Putamen (tissue), 1 donor: ENCODE data around the gene DAPL1.

Experiments
- DNase-seq: peaks from one replicate; pipeline ENCODE4 v3.0.0-alpha.2; 2016; ENCODE audit warnings: low spot score

DAPL1 gene

DNA sequence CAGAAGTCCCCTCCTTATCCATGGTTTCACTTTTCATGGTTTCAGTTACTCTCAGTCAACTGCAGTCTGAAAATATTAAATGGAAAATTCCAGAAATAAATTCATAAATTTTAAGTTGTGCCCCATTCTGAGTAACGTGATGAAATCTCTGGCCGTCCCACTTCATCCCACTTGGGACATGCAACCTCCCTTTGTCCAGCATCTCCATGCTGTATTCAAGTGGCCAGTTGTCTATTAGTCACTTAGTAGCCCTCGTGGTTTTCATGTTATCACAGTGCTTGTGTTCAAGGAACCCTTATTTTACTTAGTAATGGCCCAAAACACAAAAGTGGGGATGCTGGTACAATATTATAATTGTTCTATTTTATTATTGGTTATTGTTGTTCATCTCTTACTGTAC is 18.0 kb upstream of the DAPL1 start:
- DNase-seq: no peak

DNA sequence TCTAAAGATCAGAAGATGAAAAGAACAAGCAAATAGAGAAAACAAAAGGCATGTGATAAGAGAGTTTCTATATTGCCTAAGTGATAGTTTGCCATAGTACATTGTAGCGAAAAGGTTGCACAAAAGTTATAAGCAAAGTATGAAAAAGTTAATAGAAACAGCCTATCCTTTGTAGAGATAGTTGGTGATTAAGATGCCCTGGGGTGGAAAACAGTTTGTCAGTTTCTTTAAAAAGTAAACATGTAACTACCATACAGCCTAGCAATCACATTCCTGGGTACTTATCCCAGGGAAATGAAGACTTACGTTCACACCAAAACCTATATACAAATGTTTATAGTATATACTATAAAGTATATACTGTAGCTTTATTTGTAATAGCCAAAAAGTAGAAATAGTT is 16.9 kb upstream of the DAPL1 start:
- DNase-seq: no peak

DNA sequence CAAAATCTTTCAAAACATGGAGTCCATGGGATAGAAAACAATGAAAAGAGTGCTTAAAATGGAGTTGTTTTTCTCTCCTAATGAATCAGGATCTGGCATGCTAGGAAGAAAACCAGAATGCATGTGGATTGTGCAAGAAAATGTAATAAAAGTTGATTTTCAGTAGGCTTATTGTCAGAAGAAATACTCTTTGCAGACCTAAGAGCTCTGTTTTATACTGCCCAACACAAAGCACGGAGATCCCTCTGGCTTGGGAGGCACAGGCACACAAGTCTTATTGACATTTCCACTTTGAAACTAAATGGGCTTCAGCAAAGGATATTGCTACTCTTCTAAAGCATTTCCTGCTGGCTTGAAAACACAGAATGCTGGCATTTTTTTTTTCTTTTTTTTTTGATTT is 15.5 kb upstream of the DAPL1 start:
- DNase-seq: no peak

DNA sequence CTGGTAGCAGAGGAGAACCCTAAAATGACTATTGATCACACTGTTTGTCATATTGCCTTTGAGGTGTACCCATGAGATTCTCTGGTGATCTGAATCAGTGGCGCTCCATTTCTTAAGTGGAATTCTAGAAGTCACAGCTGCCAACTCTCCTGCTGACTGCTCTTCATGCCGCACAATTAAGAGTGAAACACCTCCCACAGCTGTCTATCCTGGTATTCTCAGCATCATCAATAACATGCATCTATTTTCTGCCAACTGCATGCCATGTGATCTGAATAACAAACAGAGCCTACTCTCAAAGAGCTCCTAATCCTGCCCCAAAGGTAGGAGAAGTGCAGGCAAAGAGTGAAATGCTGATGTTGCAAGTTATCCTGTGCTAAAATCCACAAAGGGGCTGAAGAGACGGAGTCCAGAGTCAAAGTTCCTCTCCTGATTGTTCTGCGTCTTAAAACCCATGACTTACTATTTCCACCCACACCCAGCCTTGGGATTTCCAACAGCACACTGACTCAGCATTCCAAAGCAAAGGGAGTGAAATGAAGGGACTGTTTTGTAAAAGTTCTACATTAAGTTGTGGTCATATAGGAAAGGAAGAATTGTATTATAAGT is 13.7 kb upstream of the DAPL1 start:
- peak; percentile 21 for DNase-seq

DNA sequence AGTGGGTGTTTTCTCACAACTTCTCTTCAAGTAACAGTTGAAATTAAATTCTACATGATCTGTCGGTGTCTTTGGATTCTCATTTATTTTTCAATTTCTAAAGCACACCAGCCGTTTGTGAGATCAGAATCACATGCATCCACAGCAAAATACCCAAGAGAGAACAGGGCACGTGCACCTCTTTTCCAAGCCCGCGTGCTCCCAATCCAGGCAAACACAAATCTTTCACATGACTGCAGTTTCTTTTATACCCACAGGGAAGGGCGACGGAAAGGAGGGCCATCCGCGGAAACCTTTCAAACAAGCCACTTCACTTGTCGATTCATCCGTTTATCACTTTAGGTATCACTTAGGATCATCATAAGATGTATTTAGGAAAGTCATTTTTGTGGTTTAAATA is 13.0 kb upstream of the DAPL1 start:
- DNase-seq: no peak

DNA sequence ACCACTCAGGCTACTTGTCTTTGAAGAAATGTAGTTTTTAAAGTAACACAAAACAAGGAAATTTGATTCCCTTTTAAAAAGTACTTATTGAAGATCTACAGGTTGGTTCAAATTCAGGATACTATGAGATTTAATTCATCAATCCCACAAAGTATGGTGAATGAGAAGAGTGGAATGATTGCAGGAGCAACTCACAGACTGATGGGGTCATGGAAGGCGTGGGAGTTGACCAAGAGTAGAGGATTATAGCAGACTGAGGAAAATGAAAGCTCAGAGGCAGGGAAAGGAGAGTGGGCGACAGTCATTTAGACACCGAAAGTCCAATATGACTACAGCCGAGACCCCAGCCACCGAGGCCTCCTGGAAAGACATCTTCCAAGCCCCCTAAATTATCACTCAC is 12.5 kb upstream of the DAPL1 start:
- DNase-seq: no peak

DNA sequence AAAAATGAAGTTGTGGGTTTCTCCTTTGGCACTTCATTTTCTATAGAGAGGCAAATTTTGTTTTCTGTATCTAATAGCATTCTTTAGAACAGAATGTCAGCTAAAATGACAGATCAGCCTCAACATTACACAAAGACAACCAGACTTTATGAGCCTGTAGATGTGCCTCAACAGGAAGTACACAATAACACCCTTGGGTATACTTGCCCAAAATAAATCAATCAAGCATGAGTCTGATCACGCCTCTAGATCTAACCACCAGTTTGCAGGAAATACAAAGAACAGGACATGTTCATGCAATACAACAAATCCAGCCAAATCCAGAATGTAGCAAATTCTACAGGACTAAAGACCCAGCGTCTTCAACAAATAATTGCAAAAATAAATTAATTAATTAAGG is 11.2 kb upstream of the DAPL1 start:
- no peak for DNase-seq

DNA sequence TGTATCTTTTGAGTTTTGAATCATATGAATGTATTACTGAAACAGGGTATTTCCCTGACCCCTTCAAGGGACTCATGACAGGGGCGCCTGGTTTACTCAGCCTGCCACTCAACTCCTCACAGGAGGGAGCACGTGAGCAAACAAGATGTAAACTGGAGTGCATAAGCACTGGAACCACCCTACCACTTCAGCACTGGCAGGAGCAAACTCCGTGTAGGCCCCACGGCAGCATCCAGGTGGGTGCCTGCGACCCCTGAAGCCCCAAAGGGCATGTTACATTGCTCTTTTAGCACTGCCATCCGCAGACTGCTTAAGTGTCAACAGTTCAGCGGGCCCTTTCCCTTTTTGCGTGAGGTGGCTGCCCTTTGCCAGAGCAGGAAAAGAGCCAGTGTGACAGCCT is 8.2 kb upstream of the DAPL1 start:
- no peak for DNase-seq

DNA sequence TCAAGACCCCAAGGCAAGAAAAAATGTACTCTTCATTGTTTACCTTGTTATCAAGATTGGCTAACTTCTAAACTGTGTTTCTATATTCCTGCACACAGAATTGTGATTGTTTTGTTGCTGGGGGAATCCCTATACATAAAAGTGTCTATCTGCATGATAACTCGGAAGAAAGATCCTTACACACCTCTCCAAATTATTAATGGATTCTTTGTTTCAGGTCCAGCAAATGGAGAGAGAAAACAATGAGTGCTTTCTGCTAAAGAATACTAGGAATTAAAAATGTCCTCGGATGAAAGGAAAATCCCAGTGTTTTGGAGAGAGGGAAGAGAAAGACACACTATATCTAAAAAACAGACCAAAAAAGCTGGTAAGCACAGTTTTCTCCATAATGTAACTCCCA is 6.2 kb upstream of the DAPL1 start:
- no peak for DNase-seq

DNA sequence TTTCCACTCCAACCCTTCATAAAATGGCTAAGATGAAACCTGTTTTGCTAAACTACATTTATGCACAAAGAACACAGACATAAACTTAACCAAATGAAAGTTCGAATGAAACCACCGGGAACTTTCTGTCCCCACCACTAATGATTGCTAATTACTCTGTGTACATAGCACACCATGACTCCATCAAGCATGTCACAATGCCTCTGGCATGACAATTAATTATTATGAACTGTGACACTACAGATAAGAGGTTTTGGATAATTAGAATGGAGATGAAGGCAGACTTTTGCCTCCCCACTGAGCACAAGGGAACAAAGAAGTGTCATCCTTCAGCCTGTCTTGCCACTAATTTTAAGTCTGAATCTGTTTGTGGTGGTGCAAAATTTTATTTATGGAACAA is 1.5 kb downstream of the DAPL1 start:
- DNase-seq: no peak

DNA sequence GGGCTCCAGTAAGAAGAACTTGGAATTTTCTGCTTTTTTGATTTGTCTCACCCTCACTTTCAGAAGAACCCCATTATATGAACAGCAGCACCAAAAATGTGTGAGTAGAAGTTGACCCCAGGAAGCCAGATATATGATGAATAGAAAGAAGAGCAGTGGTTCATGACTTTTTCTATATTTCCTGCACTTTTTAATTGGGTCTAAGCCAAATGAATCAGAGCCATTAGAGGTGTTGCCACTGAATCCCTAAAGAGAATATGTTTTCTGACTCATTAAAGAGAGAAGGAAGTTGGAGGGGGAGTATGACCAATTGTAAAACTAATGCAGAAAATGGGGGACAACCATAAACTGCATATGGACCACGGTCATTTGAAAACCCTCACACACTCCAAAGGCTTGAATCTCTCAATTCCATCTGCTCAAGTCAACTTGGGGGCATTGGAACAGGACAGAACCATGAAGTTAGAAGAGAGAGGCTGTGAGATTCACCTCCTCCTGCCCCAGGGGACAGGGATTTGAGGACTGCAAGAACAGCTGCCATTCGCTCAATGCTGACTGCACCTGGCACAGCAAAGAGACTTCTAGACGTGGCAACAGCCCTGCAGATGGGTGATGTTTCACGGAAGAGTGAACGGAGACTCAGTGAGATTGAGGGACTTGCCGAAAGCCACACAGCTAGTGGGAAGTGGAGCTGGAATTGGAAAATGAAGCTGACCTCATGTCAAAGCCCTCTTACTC is 3.0 kb downstream of the DAPL1 start:
- no peak for DNase-seq

DNA sequence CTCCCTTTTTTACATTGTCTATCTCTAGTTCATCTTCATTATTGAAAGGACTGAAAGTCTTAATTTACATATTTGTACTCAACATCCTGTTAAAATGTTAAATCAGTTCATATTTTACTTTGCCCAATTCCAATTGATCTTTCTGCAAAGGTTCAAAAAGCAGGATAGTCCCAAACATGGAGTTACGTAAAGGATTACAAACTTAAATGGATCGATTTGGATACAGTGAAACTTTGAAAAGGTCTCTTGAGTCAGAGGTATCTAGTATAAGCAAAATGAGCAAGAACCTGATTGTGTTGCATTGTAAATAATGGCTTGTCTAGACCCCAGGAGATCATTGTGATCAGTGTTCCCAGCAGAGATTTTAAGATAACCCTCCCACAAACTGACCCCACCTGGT is 4.1 kb downstream of the DAPL1 start:
- no peak for DNase-seq

DNA sequence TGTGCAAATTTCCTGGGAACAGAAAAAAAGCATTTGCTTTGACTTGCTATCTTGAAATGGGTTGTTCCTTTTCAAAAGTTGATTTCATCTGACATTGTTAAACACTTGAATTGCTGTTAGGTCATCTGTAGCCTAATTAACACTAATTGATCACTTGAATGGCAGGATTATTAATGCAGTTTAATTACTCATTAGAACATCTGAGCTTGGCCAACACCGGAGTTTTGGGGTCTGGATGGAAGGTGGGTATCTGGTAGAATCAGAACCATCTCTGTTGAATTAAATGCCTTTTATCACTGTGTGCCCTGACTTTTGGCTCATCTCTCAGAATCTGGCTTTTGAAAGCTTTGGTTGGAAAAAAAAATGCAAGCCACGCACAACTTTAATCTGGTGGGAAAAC is 8.4 kb downstream of the DAPL1 start:
- DNase-seq: no peak

DNA sequence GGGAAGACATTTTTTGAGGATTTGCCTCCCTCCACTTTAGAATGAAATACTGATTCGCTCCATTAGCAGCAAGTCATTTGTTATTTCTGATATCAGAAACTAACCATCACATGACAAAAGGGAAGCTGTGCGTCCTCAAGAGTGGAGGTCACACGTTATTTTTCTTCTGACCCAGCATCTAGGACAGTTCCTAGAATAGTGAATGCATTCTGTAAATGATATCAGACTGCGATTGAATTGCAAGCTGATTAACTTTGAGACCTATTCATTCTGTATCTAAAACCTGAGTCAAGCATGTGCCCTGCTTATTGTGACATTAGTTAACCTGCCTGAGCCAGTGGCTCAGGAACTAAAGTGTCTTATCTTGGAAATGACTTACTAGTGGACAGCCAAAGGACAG is 10.1 kb downstream of the DAPL1 start:
- DNase-seq: no peak

DNA sequence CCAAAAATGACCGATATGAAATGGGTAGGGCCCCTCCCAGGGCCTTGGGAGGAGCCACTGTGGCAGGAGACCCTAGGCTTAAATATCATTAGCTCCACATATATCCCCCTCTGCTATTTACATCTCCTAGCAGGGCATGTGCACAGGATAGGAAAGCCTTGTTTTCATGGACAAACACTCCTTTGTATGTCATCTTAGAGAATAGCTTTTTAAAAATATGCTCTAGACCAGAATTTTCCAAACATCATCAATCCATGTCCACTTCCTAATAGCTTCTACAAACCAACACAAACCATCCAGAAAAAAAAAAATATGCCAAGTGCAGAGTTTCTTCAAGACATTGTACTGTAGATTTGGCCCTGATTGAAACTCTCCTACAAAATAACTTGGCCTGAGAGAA is 10.8 kb downstream of the DAPL1 start:
- no peak for DNase-seq

DNA sequence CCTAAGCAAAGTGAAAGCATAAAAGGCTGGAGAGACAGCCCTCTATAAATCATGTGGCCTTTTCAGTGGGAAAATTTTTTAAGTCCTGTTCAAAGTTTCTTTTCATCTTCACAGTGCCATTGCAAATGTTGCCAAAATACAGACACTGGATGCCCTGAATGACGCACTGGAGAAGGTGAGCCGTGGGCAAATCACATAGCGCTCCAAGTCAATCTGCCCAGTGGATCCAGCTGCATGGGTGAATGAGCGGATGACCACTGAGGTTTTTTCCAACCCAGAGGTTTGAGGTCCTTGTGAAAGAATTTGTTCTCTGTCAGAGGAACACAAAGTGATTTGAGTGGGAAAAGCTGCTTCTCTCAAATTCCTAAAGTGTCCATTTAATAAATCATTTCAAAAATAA is 11.8 kb downstream of the DAPL1 start:
- no peak for DNase-seq

DNA sequence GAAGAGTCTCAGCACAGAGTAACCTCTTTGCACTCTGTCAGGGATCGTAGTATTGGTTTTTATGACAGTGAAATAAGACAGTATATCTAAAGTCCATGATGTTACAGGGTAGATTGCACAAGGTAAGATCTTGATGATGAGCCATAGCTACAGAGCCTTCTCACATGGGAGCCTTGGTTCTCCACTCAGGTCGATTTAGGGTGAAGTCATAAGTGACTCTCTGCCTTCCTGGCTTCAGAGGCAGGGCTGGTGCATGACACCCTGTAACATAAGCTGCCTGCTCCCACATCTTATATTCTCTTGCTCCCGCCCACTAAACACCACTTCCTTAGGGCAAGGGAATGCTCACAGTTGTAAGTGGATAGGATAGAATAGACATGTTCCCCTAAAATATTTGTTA is 13.3 kb downstream of the DAPL1 start:
- no peak for DNase-seq

DNA sequence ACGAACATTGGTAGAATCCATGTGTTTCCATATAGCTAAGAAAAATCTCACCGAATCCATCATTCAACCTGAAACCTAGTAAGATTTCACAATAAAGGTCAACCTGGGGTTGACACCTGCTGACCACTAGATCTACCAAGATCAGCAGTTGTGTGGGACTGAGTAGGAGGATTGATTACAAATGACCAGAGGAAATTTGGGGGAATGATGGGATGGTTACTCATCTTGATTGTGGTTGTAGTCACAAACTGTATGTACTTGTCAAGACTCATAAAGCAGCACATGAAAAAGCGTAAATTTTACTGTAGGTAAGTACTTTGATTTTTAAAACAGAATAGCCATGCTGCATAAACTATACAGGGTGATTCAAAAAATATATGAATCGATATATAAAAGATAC is 14.7 kb downstream of the DAPL1 start:
- DNase-seq: no peak

DNA sequence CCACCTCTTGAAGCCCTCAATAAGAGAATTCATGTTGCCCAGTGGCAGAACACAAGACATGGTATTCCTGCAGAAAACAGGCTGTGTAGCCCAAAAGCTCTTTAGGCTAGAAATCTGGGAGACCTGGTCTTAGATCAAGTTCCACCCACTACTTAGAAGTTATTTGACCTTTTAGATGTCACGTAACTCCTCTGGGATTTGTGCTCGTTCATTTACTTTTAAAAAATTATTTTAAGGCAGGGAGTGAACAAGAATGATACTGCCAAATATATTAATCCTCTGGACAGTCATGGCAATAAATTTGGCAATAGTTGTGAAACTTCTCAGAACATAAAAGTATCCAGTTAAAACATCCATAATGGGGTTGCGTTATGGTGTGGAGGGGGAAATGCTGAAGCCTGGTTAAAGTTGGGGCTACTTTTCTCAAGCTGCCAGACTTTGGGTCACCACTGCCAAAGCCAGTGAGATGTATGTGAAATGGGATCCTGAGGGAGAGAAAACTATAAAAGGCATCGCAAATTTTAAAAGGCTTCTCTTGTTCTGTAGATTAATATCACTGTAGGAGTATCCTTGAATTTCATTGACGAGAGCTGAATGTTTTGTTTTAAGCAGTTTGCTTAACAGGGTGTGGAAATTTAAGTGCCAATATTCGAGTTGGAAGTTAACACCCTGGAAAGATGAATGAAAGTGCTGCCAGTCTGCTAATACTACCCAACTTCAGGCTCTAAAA is 15.8 kb downstream of the DAPL1 start:
- DNase-seq: no peak

DNA sequence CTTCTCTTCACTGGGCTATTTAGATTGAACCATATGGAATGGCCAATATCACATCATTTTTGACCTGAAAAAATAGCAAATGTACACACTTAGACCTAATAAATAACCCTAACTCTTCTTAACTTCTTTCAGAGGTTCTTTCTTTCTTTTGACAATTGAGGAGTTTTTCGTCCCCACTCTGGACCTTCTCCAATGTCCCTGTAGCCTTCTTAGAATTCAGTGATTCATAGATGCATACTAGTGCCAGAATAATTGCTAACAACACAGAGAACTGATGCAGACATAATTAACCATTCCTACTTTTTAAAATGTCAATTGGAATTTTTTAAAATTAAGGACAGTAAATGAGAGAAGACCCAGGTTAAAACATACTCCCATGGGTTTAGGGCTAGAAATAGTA is 20.0 kb downstream of the DAPL1 start:
- no peak for DNase-seq

DNA sequence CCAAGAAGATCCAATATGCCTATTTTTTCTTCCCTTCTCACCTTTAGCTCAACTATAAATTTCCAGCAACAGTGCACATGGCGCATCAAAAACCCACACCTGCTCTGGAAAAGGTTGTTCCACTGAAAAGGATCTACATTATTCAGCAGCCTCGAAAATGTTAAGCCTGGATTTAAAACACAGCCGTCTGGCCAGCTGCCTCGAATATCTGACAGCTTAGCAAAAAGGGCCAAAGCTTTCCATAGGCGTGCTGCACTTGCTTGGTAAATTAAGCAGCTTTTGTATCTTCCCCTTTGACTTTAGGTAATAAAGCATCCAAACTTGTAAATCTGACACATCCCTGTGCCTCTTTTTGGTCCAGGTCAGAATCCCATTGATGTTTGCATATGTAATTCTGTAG is 20.5 kb downstream of the DAPL1 start:
- no peak for DNase-seq

DNA sequence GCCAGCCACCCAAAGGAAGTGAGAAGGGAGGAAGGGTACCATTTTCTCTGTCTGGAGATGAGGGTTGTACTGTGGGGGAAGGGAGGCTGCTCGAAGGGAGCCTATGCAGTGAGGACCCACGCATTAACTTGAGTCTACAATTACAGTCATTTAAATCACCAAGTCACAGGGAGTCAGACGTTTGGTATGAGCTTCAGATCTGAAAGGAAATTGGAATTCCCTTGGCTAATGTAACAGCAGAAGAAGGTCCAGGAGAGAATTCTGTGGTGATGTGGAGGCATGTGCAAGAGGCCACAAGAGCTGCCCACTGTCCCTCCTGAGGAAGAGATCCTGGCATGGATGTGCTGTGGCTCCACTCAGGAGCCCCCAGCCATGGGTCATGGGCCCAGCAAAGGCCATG is 22.5 kb downstream of the DAPL1 start:
- no peak for DNase-seq

DNA sequence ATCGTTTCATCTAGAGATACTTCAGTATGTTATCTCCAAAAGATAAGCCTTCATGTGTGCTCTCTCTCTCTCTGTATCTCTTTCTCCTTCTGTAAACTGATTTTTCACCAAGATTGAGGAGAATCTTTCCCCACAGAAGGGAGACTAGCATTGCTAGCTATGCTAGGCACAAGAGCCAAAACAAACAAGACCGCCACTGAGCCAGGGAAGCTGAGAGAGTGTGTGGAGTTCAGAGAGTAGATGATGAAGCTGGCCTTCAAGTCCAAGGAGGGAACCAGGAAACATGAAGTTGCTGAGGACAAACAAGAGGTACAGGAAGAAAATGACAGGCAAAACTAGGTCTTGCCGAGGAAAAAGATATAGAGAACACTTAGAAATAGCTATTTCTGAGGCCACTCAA is 23.4 kb downstream of the DAPL1 start:
- DNase-seq: no peak

DNA sequence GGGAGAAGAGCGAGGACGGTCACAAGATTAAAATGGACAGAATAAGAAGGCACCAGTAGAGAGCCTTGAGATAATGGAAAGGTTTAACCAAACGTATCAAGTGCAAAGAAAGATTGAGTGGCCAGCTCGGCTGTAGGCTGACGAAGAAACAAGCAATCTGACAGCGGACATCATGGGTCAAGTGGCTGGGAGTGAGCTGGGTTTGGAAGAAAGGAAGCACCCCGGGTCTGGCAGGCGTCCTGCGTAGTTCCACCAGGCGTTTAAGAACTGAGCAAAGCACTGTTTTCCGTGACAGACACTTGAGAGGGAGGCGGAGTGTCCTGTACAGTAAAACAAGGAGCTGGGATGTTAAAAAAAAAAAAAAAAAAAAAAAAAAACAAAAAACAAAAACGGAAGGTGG is 27.1 kb downstream of the DAPL1 start:
- no peak for DNase-seq
